ENCODE measurements around the gene ZNF324. TPM values are rescaled to one million over a fixed set of nuclear protein-coding genes. Genes with fewer than 3 reads are reported as not detected.

The ZNF324 gene
- total RNA-seq, 1 experiment from 2014 or later: 10.4 TPM

DNA sequence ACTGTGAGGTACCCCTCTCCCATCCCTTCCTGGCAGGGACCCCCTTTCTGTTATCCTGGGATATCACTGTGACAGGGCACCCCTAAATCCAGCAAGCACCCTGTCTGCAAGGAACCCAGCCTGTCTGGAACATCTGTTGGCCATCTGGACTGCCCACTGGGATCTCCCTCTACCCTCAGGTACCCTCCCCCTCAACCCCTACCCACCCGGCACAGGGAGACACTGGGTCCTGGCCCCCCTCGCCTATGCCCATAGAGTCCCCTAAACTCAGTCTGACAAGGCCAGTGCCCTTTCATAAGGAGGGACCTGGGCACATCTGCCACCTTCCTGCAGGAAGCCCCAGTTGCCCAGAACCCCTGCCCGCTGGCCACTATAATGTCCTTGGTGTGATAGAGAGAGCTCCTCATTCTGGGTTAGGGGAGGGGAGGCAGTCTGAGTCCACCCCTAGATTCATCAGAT lies 47.7 kb downstream of the ZNF324 start:
- no peaks in the 10 kb centered on the region for H3K36me3 ChIP-seq (ENCODE audit: insufficient read depth, low read length)
- H3K9me3 ChIP-seq (ENCODE audit: low read length): no peaks in the 10 kb centered on the region
- no peaks in the 10 kb centered on the region for H3K27me3 ChIP-seq (ENCODE audit: low read length)
- peaks cover 30% of the 10 kb centered on the region for H3K4me1 ChIP-seq (ENCODE audit: low read length)
- H3K9ac ChIP-seq (ENCODE audit: low read length): peak overlapping the region; percentile 97
- H3K9me2 ChIP-seq (replicated peaks; ENCODE audit: insufficient read depth, low read length): no peaks in the 10 kb centered on the region
- H3K27ac ChIP-seq (ENCODE audit: low read length): peak overlapping the region; percentile 73
- peak overlapping the region; percentile 90 for H3K4me2 ChIP-seq (ENCODE audit: low read depth, low read length, poor library complexity, severe bottlenecking)
- no peak overlapping the region for H2AFZ ChIP-seq (ENCODE audit: low read length)
- H3K4me3 ChIP-seq (ENCODE audit: low read length): peak overlapping the region; percentile 88
- H4K20me1 ChIP-seq (ENCODE audit: insufficient read depth, low read depth, low read length): no peaks in the 10 kb centered on the region
- peaks cover 21% of the 10 kb centered on the region for H3K79me2 ChIP-seq (ENCODE audit: low read length)
- peak; percentile 58 for DNase-seq

DNA sequence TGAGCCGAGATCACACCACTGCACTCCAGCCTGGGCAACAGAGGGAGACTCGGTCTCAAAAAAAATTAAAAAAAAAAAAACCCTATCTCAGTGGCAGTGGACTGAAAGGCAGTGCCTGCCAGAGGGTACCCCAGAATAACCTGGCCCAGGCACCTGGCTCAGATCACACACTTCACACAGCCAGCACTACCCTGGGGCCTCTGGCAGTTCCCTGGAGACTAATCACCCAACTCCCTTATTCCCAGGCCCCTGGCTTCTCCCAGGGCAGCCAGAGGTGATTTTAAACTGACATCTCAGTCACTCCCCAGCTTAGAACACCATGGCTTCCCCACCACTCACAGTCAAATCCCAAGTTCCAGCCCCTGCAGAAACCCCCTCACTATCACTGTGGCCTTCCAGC lies 48.4 kb downstream of the ZNF324 start:
- Histone ChIP-seq H3K4me2 (ENCODE audit: low read depth, low read length, poor library complexity, severe bottlenecking) (peak overlapping the region; percentile 90), H3K4me3 (ENCODE audit: low read length) (peak overlapping the region; percentile 88; the same call in 1 of the 2 replicates), H4K20me1 (ENCODE audit: insufficient read depth, low read depth, low read length) (no peaks in the 10 kb centered on the region), H3K9me3 (ENCODE audit: low read length) (no peaks in the 10 kb centered on the region), H3K27me3 (ENCODE audit: low read length) (no peaks in the 10 kb centered on the region), H3K4me1 (ENCODE audit: low read length) (peaks cover 31% of the 10 kb centered on the region), H3K9me2 (replicated peaks; ENCODE audit: insufficient read depth, low read length) (no peaks in the 10 kb centered on the region), H3K36me3 (ENCODE audit: insufficient read depth, low read length) (no peaks in the 10 kb centered on the region), H3K9ac (ENCODE audit: low read length) (peak overlapping the region; percentile 97), H2AFZ (ENCODE audit: low read length) (no peak overlapping the region), H3K79me2 (ENCODE audit: low read length) (peaks cover 21% of the 10 kb centered on the region), H3K27ac (ENCODE audit: low read length) (peak overlapping the region; percentile 62)
- DNase-seq: peak; percentile 63

DNA sequence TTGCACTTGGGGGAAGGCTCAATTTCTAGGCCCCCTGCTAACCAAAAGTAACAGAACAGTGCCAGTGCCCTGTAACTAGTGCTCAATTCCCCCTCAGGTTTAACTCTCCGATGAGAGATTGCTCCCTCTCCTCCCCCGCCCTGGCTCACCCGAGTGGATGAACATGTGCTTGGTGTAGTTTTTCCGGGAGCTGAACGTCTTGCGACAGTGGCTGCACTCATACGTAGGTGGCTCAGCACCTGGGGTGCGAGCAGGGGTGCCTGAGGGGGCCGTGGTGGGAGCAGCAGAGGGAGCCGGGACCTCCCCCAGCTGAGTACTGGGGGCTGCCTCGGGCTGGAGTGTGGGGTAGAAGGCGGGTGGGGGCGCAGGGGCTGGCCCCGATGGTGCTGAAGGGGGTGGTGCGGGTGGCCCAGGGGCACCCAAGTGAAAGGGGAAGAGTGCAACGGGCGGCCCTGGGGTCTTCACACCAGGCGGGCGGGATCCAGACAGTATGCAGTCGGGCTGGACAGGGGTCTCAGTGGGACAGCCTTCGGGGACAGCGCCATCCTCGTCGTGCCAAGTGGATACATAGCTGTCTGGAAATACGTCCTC lies 49.5 kb downstream of the ZNF324 start:
- H3K9ac ChIP-seq (ENCODE audit: low read length): peak overlapping the region; percentile 97; the same call in 1 of the 2 replicates
- no peak overlapping the region for H2AFZ ChIP-seq (ENCODE audit: low read length)
- no peaks in the 10 kb centered on the region for H3K9me2 ChIP-seq (replicated peaks; ENCODE audit: insufficient read depth, low read length)
- H3K79me2 ChIP-seq (ENCODE audit: low read length): peaks cover 21% of the 10 kb centered on the region
- no peak overlapping the region for H3K4me3 ChIP-seq (ENCODE audit: low read length)
- no peaks in the 10 kb centered on the region for H3K36me3 ChIP-seq (ENCODE audit: insufficient read depth, low read length)
- peak; percentile 39 for DNase-seq
- peak overlapping the region; percentile 90 for H3K4me2 ChIP-seq (ENCODE audit: low read depth, low read length, poor library complexity, severe bottlenecking)
- H4K20me1 ChIP-seq (ENCODE audit: insufficient read depth, low read depth, low read length): no peaks in the 10 kb centered on the region
- no peaks in the 10 kb centered on the region for H3K27me3 ChIP-seq (ENCODE audit: low read length)
- peaks cover 34% of the 10 kb centered on the region for H3K4me1 ChIP-seq (ENCODE audit: low read length)
- no peaks in the 10 kb centered on the region for H3K9me3 ChIP-seq (ENCODE audit: low read length)
- no peak overlapping the region for H3K27ac ChIP-seq (ENCODE audit: low read length)

DNA sequence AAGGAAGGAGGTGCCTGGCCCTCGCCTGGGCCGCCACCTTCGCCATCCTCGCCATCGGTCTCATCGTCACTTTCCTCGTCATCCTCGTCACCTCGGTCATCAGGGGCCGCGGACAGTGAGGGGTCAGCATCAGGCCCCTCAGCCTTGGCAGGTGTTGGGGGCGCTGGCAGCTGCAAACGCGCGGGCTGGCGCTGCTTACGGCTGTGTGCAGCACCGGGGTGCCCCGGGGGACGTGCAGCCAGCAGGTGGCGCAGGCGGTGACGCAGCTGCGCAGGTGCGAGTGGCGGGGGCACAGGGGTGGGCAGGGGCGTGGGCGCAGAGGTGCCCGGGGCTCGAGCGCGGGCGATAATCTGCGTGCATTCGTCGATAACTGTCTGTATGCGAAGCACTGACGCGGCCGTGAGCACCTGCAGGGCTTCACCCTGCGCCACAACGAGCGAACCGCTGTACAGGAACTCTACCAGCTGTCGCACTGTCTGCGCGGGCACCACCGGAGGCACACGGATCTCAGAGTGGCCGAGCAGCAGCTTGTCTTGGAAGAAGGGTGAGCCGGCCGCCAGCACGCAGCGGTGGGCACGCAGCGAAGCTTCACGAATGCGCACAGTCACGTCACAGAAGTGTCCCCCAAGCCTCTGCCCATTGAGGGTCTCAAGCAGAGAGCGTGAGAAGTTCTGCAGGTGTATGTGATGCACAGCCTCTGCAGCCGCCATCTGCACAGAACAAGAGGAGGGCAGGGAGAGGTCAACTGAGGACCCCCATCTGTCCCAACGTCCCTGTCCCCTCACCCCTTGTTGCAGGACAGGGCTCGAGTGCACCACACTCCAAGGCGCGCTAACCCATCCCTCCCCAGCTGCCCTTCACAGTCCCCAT lies 50.3 kb downstream of the ZNF324 start:
- no peaks in the 10 kb centered on the region for H4K20me1 ChIP-seq (ENCODE audit: insufficient read depth, low read depth, low read length)

DNA sequence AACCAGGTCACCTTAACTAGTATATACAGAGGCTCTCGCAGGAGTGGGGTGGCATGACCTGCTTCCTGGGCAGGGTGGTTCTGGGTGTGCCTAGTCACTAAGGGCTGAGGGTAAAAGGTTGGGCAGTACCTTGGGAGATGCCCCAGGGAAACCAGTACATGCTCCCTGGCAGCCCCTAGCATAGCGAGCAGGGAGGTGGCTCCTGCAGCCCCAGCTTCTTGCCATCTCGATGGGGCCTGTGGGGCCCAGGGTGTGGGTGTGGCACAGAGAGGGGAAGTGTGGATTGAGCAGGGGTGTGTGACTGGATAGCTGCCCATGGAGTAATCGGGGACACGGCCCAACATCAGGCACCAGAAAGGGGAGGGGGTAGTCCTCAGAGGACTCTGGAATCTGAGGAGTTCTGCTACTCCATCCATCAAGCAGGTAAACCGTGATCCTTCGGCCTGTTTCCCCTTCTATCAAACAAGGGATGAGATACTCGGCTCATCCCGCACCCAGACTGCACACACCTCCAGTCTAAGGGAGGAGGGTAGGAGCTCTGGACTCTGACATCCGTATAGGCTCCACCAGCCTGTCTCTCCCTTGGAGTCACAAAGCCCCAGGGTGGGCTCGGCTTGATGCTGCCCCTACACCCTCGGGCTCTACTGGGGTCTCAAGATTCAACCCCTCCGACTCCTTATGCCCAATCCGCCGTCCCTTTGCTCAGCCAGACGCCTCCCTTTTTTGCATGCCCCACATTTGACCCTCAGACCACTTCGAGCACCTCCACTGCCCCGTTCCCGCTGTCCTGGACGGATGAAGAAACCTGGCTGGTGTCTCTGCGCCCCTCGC lies 51.6 kb downstream of the ZNF324 start:
- Histone ChIP-seq H3K4me1 (ENCODE audit: low read length) (peaks cover 33% of the 10 kb centered on the region), H2AFZ (ENCODE audit: low read length) (no peak overlapping the region), H3K27ac (ENCODE audit: low read length) (peak overlapping the region; percentile 79), H4K20me1 (ENCODE audit: insufficient read depth, low read depth, low read length) (no peaks in the 10 kb centered on the region), H3K27me3 (ENCODE audit: low read length) (no peaks in the 10 kb centered on the region), H3K9me2 (replicated peaks; ENCODE audit: insufficient read depth, low read length) (no peaks in the 10 kb centered on the region), H3K4me2 (ENCODE audit: low read depth, low read length, poor library complexity, severe bottlenecking) (peak overlapping the region; percentile 93), H3K79me2 (ENCODE audit: low read length) (peaks cover 21% of the 10 kb centered on the region), H3K36me3 (ENCODE audit: insufficient read depth, low read length) (no peaks in the 10 kb centered on the region), H3K9ac (ENCODE audit: low read length) (peak overlapping the region; percentile 86), H3K4me3 (ENCODE audit: low read length) (peak overlapping the region; percentile 81), H3K9me3 (ENCODE audit: low read length) (no peaks in the 10 kb centered on the region)
- peak; percentile 67 for DNase-seq

More for the DNA sequence above, 50.3 kb downstream of the ZNF324 start:
- H3K4me2 ChIP-seq (ENCODE audit: low read depth, low read length, poor library complexity, severe bottlenecking): no peak overlapping the region
- H2AFZ ChIP-seq (ENCODE audit: low read length): no peak overlapping the region
- H3K36me3 ChIP-seq (ENCODE audit: insufficient read depth, low read length): no peaks in the 10 kb centered on the region
- H3K4me1 ChIP-seq (ENCODE audit: low read length): peaks cover 34% of the 10 kb centered on the region
- H3K9me3 ChIP-seq (ENCODE audit: low read length): no peaks in the 10 kb centered on the region
- no peak overlapping the region for H3K4me3 ChIP-seq (ENCODE audit: low read length)
- H3K27me3 ChIP-seq (ENCODE audit: low read length): no peaks in the 10 kb centered on the region
- H3K9ac ChIP-seq (ENCODE audit: low read length): no peak overlapping the region
- H3K9me2 ChIP-seq (replicated peaks; ENCODE audit: insufficient read depth, low read length): no peaks in the 10 kb centered on the region
- peaks cover 21% of the 10 kb centered on the region for H3K79me2 ChIP-seq (ENCODE audit: low read length)
- no peak overlapping the region for H3K27ac ChIP-seq (ENCODE audit: low read length)
- DNase-seq: no peak

DNA sequence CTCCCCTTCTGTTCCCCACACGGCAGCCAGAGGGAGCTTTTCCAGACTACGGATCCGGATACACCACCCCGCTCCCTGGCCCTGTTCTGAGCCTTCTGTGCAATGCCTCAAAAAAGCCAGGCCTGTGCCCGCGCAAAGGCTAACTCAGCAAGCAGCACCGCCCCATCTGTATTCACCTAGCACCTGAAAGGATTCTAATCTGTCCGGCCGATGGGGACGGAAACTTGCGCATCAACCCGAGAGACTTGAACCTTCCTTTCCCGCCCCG lies 52.1 kb downstream of the ZNF324 start:
- Histone ChIP-seq H3K9ac (ENCODE audit: low read length) (peak overlapping the region; percentile 86), H4K20me1 (ENCODE audit: insufficient read depth, low read depth, low read length) (no peaks in the 10 kb centered on the region), H3K36me3 (ENCODE audit: insufficient read depth, low read length) (no peaks in the 10 kb centered on the region), H2AFZ (ENCODE audit: low read length) (peak overlapping the region; percentile 50; the same call in 1 of the 2 replicates), H3K4me1 (ENCODE audit: low read length) (peaks cover 29% of the 10 kb centered on the region), H3K27ac (ENCODE audit: low read length) (peak overlapping the region; percentile 79), H3K27me3 (ENCODE audit: low read length) (no peaks in the 10 kb centered on the region), H3K9me2 (replicated peaks; ENCODE audit: insufficient read depth, low read length) (no peaks in the 10 kb centered on the region), H3K9me3 (ENCODE audit: low read length) (no peaks in the 10 kb centered on the region), H3K4me3 (ENCODE audit: low read length) (peak overlapping the region; percentile 81), H3K79me2 (ENCODE audit: low read length) (peaks cover 21% of the 10 kb centered on the region), H3K4me2 (ENCODE audit: low read depth, low read length, poor library complexity, severe bottlenecking) (peak overlapping the region; percentile 93)
- peak; percentile 74 for DNase-seq

DNA sequence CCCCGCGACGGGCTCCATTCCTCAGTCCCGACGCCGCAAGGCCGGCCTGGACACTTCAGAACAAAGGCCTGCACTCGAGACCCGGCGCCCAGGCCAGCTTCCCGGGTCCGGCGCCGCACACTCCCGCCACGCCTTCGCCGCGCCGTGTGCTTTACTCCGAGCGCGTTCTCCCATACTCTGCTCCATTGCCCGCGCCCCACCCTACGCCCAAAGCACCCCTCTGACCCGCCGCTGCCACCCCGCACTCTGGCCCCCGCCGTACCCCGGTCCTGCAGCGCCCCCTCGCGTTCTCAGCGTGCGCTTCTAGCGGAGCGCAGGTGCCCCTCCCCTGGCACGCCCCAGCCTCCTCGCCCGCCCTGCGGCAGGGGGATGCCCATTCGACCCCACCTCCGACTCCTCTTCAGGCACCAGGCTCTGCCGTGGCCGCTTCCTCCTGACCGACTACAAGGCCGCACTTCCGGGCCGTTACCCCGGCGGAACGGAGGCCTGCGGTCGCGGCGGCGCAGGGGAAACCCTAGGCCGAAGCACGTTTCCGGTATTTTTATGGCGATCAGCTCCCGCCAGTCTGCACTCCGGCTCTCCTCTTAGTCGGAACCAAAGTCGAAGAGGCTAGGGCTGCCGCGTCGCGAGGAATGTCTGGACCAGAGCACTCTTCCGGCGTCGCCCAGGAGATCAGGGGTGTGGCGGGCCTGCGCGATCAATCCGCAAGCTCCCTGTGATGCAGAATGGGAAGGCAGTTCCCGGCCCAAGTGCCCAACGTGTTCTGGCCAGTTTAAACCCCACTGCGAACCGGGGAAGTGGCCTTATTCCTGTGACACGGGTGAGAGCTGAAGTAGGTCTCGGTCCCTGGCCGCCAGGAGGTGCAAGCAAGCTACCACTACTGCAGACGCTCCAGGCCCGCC lies 52.7 kb downstream of the ZNF324 start, which contains the start of gene ZBTB45:
TSS of gene ZBTB45 (minus strand) at position 456 of the 902 bp plus-strand sequence. CDS start 2,137 bp downstream, outside the sequence.
- Histone ChIP-seq H3K79me2 (ENCODE audit: low read length) (peaks cover 17% of the 10 kb centered on the region), H2AFZ (ENCODE audit: low read length) (peak within 1 kb of the TSS; percentile 50; the same call in 1 of the 2 replicates), H3K27me3 (ENCODE audit: low read length) (no peaks in the 10 kb centered on the region), H3K9me3 (ENCODE audit: low read length) (no peaks in the 10 kb centered on the region), H3K4me2 (ENCODE audit: low read depth, low read length, poor library complexity, severe bottlenecking) (peak within 1 kb of the TSS; percentile 93), H4K20me1 (ENCODE audit: insufficient read depth, low read depth, low read length) (no peaks in the 10 kb centered on the region), H3K9ac (ENCODE audit: low read length) (peak within 1 kb of the TSS; percentile 86), H3K9me2 (replicated peaks; ENCODE audit: insufficient read depth, low read length) (no peaks in the 10 kb centered on the region), H3K27ac (ENCODE audit: low read length) (peak within 1 kb of the TSS; percentile 79), H3K4me1 (ENCODE audit: low read length) (peaks cover 27% of the 10 kb centered on the region), H3K36me3 (ENCODE audit: insufficient read depth, low read length) (no peaks in the 10 kb centered on the region), H3K4me3 (ENCODE audit: low read length) (peak within 1 kb of the TSS; percentile 81)
- DNase-seq: peak; percentile 94
